ENCODE measurements around the gene HABP2. TPM values are rescaled to one million over a fixed set of nuclear protein-coding genes. Genes with fewer than 3 reads are reported as not detected.

HABP2 gene
- not detected for total RNA-seq

- DNase-seq (ENCODE audit: low spot score in 2 of 2): no peak
- Histone ChIP-seq H3K9me3 (no peaks in the 10 kb centered on the region), H3K4me3 (no peak within 1 kb of the TSS), H3K27ac (no peak within 1 kb of the TSS), H3K36me3 (no peaks in the 10 kb centered on the region), H3K27me3 (no peaks in the 10 kb centered on the region), H3K4me1 (no peaks in the 10 kb centered on the region)
- TF ChIP-seq CTCF (IDR thresholded peaks at IDR 0.05): no peak
- intact Hi-C loops (cut with DNase I): no loop called here
These were observed at the start of gene HABP2 for GRCh38 chr10:113552701-113553100. HABP2 (plus strand) TSS chr10:113553053; CDS start chr10:113553122, 69 bp downstream.

GRCh38 chr10:113503930-113504329 lies 48.9 kb upstream of the HABP2 start:
- Histone ChIP-seq H3K27me3 (no peaks in the 10 kb centered on the region), H3K36me3 (no peaks in the 10 kb centered on the region), H3K27ac (no peak overlapping the region), H3K4me3 (no peak overlapping the region), H3K9me3 (no peaks in the 10 kb centered on the region), H3K4me1 (peaks cover 0 to 7% of the 10 kb centered on the region in 2 donors)
- TF ChIP-seq CTCF (IDR thresholded peaks at IDR 0.05): no peak
- no peak for DNase-seq (ENCODE audit: low spot score in 2 of 2)
- intact Hi-C loops (cut with DNase I): no loop called here

GRCh38 chr10:113504423-113504822 lies 48.4 kb upstream of the HABP2 start:
- intact Hi-C loops (cut with DNase I): no loop called here
- no peak overlapping the region for H3K4me3 ChIP-seq
- H3K27me3 ChIP-seq: no peaks in the 10 kb centered on the region

GRCh38 chr10:113506476-113506875 lies 46.4 kb upstream of the HABP2 start:
- no peak for DNase-seq (ENCODE audit: low spot score in 2 of 2)
- Histone ChIP-seq H3K4me3 (no peak overlapping the region), H3K27ac (no peak overlapping the region), H3K27me3 (no peaks in the 10 kb centered on the region), H3K9me3 (peaks cover 0 to 3% of the 10 kb centered on the region in 2 donors), H3K4me1 (no peaks in the 10 kb centered on the region), H3K36me3 (no peaks in the 10 kb centered on the region)
- intact Hi-C loops (cut with DNase I): no loop called here
- TF ChIP-seq CTCF (IDR thresholded peaks at IDR 0.05): no peak

More at GRCh38 chr10:113504423-113504822, 48.4 kb upstream of the HABP2 start:
- Histone ChIP-seq H3K9me3 (no peaks in the 10 kb centered on the region), H3K4me1 (peaks cover 0 to 2% of the 10 kb centered on the region in 2 donors), H3K36me3 (no peaks in the 10 kb centered on the region), H3K27ac (no peak overlapping the region)
- DNase-seq (ENCODE audit: low spot score in 2 of 2): no peak
- no peak for TF ChIP-seq CTCF (IDR thresholded peaks at IDR 0.05)

GRCh38 chr10:113511419-113511818 lies 41.4 kb upstream of the HABP2 start:
- no peak for DNase-seq (ENCODE audit: low spot score in 2 of 2)
- Histone ChIP-seq H3K27ac (no peak overlapping the region), H3K9me3 (peaks cover 0 to 10% of the 10 kb centered on the region in 2 donors), H3K4me1 (no peaks in the 10 kb centered on the region), H3K4me3 (no peak overlapping the region), H3K36me3 (no peaks in the 10 kb centered on the region), H3K27me3 (no peaks in the 10 kb centered on the region)
- no peak for TF ChIP-seq CTCF (IDR thresholded peaks at IDR 0.05)
- intact Hi-C loops (cut with DNase I): no loop called here

- intact Hi-C loops (cut with DNase I): no loop called here
- no peak for TF ChIP-seq CTCF (IDR thresholded peaks at IDR 0.05)
- Histone ChIP-seq H3K9me3 (peaks cover 0 to 10% of the 10 kb centered on the region in 2 donors), H3K27ac (no peak overlapping the region), H3K36me3 (no peaks in the 10 kb centered on the region), H3K4me3 (no peak overlapping the region), H3K4me1 (peaks cover 0 to 1% of the 10 kb centered on the region in 2 donors), H3K27me3 (no peaks in the 10 kb centered on the region)
- DNase-seq (ENCODE audit: low spot score in 2 of 2): no peak
These were observed 37.7 kb upstream of the HABP2 start for GRCh38 chr10:113515161-113515560.

Measured in ascending aorta (tissue), 2 donors.